GM21825 (cell line): ENCODE measurements around the gene IFNL2.
"Not testable (repeated sequence)": the region's sequence is repeated elsewhere in the genome, so short reads cannot be mapped to it uniquely, and the experiment has no call there.

ENCODE experiments used
- ATAC-seq: cut with Tn5 transposase; IDR thresholded peaks from one replicate; pipeline ENCODE4 v1.9.1; 2021; ENCODE audit warnings: mild to moderate bottlenecking, moderate library complexity; ENCODE audit not compliant: unreplicated experiment

Gene IFNL2

DNA sequence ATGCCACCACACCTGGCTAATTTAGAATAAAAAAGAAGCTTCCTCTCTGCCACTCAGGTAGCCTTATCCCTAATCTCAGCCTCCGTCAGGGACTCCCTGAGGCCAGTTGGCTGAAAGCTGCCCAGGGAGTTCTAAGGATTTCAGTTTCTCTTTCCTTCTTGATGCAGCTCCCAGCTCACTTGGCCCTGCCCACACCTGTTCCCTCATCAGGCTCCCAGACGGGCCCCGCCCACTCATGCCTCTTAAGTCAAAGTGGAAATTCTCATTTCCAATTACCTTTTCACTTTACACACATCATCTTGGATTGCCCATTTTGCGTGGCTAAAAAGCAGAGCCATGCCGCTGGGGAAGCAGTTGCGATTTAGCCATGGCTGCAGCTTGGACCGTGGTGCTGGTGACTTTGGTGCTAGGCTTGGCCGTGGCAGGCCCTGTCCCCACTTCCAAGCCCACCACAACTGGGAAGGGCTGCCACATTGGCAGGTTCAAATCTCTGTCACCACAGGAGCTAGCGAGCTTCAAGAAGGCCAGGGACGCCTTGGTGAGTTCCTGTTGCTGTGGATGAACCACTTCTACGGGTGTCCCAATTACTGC lies 28.0 kb downstream of the IFNL2 start, which contains the start of gene IFNL1:
TSS of gene IFNL1 (plus strand) at position 353 of the 591 bp plus-strand sequence. CDS start at position 368, 15 bp downstream.
- ATAC-seq = no peak

DNA sequence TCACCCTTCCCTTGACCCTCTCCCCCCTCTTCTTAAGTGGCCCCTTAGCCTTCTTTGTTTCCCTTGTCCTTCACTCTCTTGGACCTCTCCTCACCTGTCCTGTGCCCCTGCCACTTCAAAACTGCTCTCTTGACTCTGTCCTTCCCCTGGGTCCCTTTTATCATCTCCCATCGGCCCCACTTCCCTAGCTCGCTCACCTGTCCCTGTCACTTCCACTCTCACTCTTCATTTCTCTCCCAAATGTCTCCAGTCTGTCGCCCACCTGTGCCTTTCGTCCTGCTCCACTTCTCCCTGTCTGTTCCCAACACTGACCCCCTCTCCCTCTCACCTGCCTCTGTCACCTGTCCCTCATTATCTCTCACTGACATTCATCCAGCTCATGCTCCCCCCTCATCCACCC lies 28.7 kb downstream of the IFNL2 start:
- ATAC-seq = no peak

DNA sequence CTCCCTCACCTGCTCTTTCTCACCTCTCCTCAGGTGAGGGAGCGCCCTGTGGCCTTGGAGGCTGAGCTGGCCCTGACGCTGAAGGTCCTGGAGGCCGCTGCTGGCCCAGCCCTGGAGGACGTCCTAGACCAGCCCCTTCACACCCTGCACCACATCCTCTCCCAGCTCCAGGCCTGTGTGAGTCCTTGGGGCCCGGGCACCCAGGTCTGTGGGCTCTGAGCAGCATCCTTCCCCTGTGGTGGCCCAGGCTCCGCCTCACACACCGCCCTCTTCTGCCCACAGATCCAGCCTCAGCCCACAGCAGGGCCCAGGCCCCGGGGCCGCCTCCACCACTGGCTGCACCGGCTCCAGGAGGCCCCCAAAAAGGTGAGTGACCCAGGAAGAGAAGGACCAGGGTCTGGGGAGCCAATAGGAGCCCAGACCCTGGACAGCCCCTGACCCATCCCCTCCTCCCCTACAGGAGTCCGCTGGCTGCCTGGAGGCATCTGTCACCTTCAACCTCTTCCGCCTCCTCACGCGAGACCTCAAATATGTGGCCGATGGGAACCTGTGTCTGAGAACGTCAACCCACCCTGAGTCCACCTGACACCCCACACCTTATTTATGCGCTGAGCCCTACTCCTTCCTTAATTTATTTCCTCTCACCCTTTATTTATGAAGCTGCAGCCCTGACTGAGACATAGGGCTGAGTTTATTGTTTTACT lies 29.9 kb downstream of the IFNL2 start:
- ATAC-seq = no peak

DNA sequence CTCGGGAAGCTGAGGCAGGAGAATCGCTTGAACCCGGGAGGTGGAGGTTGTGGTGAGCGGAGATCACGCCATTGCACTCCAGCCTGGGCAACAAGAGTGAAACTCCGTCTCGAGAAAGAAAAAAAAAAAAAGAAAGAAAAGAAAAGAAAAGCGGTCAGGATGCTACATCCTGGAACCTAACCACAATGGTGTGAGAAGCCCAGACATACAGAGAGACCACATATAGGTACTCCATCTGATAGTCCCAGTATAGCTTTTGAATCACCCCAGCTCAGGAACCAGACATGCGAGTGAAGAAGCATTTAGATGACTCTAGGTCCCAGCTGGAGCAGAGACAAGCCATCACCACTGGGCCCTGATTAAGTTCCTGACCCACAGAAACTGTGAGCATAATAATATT lies 31.2 kb downstream of the IFNL2 start:
- ATAC-seq = no peak

DNA sequence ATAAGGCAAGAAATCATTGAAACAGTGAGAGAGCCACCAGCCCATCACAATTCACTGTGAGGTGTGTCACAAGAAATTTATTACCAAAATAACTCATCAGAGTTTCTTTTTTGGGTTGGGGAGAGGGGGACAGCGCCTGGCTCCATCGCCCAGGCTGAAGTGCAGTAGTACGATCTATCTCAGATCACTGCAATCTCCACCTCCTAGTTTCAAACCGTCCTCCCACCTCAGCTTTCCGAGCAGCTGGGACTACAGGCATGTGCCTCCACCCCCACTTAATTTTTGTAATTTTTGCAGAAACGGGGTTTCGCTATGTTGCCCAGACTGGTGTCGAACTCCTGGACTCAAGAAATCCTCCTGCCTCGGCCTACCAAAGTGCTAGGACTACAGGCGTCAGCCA lies 31.6 kb downstream of the IFNL2 start:
- no peak for ATAC-seq

DNA sequence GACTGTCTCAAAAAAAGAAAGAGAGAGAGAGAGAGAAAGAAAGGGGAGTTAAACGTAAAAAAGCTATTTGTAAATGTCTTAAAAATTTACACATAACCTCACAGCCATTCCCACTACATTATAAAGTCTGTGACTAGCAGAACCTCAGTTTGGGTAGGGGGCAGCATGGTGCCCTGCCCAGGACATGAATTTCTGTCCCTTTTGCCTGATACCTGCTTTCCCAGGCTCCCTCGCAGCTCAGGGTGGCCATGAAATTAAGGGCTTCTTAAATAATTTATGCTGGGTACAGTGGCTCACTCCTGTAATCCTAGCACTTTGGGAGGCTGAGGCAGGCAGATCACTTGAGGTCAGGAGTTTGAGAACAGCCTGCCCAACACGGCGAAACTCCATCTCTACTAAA lies 32.8 kb downstream of the IFNL2 start:
- ATAC-seq = no peak

DNA sequence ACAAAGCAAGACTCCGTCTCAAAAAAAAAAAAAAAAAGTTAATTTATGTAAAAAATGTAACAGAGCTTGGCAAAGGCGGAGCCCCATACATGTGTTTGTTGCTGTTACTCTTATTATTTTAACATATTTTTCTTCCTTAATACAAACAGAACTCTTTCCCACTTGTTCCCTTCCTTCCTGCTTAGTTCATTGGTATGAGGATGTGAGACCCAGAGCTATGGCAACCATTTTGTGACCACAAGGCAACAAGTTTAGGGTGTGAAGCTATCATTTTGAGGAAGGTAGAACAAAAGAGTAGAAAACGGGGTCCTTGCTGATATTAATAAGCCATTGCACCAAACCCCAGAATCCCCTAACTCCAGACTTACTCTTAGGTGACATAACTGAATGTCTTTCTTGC lies 33.4 kb downstream of the IFNL2 start:
- ATAC-seq = no peak

DNA sequence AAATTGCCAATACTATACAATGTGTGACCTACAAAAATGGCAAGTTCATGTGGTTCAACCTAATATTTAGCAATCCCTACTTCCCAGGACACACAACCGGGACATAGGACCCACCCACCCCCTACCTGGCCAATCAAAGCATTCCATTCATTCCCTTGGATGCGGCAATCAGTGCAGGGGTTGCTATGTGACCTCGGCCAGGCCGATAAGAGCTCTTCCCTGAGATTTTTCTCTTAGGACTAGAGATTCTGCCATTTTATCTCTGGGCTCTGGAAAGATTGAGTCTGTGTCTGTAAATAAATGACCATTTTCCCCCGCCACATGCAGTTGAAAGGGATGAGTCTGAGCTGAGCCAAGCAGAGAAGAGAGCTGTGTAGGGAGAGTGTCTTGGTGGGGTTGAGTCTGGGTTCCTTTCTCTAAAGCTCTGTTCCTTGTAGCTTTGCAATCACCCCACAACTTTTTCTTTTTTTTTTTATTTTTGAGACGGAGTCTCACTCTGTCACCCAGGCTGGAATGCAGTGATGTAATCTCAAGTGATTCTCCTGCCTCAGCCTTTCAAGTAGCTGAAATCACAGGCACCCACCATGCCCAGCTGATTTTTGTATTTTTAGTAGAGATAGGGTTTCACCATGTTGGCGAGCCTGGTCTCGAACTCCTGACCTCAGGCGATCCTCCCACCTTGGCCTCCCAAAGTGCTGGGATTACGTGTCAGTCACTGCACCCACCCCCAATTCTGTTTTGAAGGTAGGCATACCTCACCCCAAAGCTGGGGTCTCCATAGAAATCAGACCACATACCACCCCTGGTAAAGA lies 35.4 kb downstream of the IFNL2 start:
- ATAC-seq = no peak

DNA sequence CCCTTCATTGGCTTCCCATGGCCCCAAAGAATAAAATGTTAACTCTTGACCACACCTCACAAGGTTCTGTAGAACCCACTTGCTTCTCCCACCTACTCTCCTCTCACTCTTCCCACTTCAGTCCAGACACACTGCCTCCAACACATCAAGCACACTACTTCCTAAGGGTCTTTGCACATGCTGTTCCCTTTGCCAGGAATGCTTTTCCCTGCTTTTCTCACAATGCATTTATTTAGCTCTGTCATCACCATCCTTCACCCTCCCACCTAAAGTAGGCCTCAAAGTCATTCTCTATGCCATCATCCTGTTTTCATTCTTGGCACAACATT lies 36.0 kb downstream of the IFNL2 start:
- ATAC-seq = no peak

DNA sequence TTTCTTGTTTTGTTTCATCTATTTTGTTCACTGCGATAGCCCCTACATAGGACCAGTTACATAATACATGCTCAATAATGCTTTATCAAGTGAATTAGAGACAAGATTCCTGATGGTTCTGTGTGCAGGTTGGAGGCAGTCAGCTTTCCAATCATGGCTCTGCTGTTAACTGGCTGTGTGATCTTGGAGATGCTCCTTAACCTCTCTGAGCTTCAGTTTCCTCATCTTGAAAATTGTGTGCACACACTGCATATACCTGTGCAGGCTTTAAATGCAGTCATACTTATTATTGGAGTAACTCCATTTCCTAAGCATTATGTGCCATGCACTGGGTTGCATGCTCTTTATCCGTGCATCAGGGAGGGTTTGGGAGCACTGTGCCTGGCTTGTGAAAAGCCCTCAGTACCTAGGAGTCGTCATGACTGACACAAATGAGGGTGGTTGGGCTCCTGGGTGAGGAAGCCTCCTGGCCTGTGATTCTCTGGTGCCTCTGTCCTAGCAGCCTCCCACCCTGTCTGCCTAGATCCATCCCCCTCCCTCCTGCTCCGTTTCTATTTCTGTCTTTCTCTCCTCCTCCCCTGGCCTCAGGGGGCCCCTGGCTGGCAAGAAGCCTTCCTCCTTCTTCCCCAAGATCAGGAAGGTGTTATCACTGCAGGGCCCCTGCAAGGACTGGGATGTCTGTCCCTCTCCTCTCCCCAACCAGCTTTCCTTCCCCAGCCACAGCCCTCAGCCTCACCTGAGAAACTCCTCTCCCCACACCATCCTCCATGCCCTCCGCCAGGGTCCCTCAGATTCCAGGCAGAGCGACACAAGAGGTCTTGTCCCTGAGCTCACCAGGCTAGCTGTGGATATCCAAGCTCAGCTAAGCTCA lies 36.7 kb downstream of the IFNL2 start:
- no peak for ATAC-seq

DNA sequence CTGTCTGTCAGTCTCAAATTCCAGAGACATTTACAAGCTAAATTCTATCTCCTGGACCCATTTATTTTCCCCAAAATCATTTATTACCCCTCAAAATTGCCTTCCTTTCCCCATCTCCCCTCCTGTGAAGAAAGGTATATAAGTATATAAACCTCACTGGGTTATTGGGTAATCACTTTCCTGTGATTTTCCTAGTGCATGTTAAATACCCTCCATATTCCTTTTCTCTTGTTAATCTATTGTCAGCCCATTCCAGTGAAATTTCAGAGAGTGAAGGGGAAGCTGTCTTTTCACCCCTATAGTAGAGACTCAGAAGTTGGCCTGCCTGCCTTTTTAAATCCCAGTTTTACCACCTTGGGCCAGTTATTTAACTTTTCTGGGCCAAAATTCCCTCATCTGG lies 37.9 kb downstream of the IFNL2 start:
- no peak for ATAC-seq

DNA sequence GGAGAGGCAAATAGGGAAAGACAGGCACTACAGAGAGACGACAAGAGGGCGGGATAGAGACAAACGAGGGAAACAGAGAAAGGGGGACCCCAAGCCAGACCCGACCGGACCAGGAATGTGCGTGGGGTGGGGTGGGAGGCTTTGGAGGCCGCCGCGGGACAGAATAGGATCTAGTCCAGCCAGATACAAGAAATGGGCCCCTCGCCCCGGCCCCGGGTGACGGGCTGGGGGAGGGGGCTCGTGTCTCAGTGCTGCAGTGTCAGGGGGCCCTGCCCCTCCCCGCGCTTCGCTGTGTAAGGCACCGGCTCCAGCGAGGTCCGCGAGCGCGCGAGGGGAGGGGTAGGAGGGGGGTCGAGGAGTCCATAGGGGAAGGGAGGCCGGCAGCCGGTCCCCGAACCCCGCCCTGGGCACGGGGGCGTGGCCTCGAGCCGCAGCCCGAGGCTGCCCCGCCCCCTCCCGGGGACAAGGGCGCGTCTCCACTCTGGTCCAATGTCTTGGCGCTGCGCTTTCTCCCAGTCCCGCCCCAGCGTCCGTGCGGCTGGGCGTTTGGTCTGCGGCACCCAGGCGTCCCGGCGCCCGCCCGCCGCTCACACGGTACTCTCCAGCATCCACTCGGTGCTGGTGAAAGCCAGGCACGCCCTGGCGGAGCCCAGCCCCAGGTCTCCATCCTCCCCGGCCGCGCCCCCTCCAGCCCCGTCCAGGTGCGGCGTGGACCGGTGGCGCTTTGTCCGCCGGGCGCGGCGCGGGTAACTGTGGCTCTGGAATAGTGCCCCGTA lies 39.0 kb downstream of the IFNL2 start:
- no peak for ATAC-seq

DNA sequence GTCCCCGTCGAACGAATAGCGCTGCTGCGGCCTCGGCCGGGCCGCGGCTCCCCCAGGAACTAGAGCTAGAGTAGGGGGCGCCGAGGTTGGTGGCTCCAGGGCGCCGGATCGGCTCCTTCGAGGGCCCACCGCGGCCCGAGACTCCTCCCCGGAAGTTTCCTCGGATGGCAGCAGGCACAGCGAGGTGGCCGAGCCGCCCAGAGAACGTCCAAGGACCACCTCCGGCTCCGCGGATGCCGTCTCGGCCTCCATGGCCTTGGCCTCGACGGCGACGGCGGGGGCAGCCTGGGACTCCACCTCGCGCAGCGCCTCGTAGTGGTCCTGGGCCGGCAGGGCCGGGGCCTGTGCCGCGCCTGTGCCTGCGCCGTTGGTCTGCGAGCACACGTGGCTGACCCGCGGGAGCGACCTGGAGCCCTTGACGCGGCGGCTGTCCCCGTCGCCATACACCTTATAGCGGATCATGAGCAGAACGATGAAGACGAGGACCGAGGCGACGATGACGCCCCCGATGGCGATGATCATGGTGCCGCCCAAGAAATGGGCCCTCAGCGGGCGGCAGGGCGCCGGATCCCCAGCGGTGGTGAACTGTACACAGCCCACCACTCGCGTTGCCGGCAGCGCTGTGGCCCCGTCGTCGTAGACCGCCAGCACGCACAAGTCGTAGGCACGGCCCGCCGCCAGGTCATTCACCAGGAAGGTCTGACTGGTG lies 39.8 kb downstream of the IFNL2 start:
- no peak for ATAC-seq

DNA sequence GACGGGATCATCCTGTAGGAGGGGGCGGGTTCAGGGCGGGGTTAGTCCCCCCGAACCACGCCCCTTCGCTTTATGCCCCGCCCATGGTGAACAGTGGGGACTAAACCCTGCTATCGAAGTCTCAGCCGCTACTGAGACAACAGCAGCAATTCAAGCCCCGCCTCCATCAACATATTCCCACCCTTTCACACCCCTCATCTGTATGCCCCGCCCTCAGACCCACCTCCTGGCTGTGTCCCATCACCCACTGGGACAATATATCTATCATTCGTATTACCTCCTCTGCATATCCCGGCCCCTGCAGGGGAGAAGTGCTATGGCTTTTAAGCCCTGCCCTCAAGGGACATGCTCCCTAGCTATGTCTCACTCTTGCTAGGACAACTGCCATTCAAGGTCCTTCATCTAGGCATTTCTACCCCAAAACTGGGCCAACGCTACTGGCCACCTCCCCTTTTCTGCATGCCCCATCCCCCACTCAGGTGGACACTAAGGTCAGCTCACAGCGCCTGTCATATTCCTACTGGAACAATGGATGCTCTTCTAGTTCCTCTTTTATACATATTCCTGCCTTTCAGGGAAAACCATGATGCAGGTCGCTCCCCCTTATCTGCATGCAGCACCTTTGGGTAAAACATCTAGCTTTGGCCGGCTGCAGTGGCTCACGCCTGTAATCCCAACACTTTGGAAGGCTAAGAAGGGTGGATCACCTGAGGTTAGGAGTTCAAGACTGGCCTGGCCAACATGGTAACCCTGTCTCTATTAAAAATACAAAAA lies 40.5 kb downstream of the IFNL2 start:
- no peak for ATAC-seq

DNA sequence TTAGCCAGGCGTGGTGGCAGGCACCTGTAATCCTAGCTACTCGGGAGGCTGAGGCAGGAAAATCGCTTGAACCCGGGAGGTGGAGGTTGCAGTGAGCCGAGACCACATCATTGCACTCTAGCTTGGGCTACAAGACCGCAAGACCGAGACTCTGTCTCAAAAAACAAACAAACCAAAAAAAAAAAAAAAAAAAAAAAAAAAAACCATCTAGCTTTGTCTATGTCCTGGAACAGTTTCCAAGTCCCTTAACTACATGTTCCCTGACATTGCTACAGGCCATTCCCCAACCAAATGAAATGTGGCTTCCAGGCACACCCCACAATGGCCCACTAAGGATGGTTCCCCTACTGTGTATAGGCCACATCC lies 41.1 kb downstream of the IFNL2 start:
- ATAC-seq = not testable (repeated sequence)

DNA sequence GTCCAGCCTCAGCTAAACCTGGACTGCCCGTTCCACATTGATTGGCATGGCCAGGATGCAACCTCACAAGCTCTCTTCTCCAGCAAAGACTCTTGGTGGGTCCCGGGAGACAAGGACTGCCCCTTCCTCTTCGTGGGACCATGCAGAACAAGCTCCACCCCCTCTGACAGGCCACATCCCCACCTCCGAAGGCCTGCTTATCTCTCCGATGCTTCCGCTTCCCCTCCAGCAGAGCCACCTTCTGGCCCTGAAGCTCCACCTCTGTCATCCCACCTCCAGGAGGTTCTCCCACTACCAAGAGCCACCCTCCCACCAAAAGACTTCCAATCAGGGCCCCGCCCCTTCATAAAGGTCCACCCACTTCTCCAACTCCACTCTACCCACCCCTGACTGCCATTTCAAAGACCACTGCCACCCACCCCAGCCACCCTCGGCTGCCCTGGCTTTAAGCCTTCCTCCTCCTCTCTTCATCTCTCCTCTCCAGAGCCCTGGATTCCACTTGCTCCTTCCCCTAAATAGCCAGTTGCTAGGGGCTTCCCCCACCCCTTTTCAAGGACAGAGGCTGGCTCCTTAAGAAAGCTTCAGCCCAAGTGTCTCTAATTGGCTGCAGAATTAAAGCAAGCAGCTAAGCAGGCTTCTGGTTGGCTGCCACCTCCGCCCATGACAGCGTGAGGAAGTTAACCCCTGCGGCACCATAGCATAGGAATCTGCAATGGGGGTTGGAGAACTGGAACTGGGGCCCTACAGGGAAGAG lies 42.5 kb downstream of the IFNL2 start:
- no peak for ATAC-seq

DNA sequence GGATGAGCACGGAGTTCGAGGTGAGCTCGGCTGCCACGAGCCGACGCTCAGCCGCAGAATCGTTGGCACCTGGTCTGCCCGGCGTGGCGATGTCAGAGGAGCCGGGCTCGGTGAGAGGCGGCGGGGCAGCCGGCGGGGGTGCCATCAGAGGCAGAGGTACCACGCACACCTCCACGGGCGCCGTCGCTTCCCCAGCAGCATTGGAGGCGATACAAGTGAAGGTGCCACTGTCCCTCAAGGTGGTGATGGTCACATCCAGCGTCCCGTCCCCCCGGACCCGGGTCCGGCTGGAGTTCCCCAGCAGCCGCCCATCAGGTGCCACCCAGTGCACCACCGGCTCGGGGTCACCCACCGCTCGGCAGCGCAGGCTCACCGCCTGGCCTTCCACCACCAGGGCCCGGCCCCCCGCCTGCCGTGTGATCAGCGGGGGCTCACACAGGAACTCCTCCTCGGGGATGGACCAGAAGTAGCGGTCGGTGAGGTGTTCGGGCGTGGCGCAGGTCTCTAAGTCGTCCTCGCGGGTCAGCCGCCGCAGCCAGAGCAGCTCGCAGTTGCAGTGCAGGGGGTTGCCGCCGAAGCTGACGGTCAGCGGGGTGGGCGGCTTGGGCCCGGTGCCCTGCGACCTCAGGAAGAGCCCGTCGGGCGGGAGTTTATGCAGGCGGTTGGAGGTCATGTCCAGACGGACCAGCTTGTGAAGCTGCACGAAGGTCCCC lies 46.0 kb downstream of the IFNL2 start:
- ATAC-seq = no peak

DNA sequence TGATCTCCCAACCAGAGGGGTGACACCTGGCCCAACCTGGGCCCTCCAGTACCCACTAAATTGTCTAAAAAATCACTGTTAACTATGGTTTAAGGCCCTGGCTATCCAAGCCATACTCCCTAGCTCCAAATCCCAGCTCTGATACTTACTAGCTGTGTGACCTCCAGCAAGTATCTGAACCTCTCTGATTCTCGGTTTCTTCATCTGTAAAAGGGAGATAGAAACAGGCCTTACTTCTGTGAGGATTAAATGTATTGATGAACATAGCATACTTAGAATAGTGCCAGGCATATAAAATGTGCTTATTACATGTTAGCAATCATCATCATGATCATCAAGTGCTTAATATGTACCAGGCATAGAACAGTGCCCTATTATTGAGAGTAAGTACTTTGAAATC lies 47.7 kb downstream of the IFNL2 start:
- ATAC-seq = no peak
